ENCODE results near the gene SUFU. TPM values are rescaled to one million over a fixed set of nuclear protein-coding genes. Genes with fewer than 3 reads are reported as not detected.
"Not testable (repeated sequence)": the region's sequence is repeated elsewhere in the genome, so short reads cannot be mapped to it uniquely, and the experiment has no call there.

Gene SUFU
- 1.7 and 2.8 TPM in 2 replicates for total RNA-seq (2014; rRNA removed; shearing (Covaris generic))

DNA sequence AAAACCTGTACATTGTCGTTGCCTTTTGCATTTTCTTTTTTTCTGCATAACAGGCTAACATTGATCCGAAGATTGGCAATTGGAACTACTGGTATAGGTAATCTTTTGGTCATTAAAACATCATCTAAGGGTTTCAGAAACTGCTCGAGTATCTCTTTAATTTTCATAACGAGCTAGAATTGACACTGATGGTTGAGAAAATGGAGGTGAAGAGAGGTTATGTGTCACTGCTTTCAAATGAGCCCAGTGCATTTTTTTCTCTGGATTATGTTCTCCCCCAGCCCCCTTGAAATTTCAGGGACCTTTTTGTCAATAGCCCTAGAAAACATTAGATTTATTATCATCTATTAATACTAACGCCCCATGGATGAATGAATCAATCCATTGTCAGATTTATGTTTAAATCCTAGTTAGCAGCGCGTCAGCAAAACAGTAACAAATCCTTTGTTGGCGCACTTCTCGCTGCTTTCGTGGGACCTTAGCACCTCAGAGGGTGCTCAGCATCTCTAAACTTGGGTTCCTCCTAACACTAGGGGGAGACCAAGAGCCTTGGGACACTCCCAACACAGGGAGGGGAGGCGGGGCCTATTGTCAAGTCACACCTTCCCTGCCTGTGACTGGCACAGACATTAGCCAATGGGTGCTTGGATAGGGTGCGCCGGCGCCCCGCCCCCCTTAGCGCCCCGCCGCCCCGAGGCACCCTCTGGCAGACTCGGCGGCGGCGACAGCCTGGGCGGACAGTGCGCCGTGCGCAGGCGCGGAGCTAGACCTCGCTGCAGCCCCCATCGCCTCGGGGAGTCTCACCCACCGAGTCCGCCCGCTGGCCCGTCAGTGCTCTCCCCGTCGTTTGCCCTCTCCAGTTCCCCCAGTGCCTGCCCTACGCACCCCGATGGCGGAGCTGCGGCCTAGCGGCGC, at the start of gene SUFU:
Gene SUFU (plus strand): TSS at position 709 of the 915 bp plus-strand sequence. CDS start 181 bp downstream, at position 890.
- DNase-seq (ENCODE audit: low spot score), result peak; percentile 97

DNA sequence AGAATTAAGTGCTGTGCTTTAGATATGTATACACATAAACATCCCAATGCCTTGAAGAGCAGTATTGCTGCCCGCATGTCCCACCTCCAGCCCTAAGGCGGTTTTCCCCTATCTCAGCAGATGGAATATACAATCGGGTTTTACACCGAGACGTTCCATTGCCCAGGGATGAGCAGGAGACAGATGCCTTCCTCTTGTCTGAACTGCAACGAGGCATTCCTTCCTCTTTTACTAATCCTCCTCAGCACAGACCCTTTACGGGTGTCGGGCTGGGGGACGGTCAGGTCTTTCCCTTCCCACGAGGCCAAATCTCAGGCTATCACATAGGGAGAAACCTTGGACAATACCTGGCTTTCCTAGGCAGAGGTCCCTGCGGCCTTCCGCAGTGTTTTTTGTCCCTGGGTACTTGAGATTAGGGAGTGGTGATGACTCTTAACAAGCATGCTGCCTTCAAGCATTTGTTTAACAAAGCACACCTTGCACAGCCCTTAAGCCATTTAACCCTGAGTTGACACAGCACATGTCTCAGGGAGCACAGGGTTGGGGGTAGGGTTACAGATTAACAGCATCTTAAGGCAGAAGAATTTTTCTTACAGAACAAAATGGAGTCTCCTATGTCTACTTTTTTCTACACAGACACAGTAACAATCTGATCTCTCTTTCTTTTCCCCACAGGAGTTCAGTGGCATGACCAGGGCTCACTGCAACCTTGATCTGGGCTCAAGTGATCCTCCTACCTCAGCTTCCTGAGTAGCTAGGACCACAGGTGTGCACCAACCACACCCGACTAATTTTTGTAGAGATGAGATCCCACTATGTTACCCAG, 48.9 kb upstream of the SUFU start:
- DNase-seq (ENCODE audit: low spot score), result not testable (repeated sequence)

DNA sequence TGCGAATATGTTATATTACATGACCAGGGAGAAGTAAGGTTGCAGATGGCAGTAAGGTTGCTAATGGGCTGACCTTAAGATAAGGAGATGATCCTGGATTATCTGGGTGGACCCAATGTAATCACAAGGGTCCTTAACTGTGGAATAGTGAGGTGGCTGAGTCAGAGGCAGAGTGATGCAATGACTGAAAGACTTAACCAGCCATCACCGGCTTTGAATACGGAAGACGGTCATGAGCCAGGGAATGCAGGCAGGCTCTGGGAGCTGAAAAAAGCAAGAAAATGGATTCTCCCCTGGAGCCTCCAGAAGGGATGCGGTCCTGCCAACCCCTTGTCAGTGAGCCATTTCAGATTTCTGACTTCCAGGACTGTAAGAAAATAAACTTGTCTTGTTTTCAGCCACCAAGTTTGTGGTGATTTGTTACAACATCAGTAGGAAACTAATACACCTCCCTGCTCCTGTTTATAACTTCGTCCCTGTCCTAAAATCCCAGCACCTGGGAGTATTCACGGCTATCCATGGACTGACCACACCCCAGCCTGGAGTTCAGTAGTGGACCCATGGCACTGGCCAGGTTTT, 47.8 kb upstream of the SUFU start:
- peak; percentile 85 for DNase-seq (ENCODE audit: low spot score)

DNA sequence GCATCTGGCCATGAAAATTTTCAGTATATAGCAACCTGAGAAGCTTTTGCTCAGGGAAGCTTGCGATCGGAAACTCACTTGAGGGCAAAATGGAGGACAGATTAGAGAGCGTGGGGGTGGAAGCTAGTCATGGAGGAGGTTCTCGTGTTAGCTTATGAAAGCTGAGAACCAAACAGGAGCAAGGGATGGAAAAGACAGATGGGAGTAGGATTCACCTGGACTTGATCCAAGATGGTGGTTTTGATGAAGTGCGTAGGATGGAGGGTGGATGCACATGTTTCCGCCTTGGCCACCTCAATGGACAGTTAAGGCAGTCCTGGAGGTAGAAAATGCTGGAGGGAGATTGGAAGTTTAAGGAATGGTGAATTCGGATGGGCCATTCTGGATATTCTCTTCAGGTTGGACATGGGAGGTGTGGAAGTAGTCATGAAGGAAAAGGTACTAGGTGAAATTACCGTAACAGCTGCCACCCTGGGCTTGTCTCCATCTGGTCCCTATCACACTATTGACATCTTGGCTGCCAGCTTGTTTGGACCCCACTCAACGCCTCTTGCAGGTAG, 46.1 kb upstream of the SUFU start:
- DNase-seq (ENCODE audit: low spot score), result no peak

DNA sequence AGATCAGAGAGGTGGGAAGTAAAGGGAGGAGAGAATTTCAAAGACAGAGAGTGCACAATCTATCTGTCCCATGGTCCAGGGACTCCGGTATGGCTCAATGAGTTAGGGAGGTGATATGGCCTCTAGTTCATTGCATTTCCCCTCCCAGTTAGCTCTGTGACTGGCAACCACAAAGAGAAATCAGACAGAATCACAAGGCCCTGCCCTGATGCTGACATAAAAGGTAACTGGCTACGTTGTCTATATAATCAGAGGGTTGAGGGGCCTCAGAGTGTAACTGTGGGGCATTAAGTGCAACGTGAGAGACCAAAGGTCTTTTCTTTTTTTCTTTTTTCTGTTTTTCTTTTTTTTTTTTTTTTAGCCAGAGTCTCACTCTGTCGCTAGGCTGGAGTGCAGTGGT, 45.1 kb upstream of the SUFU start:
- DNase-seq (ENCODE audit: low spot score), result no peak

DNA sequence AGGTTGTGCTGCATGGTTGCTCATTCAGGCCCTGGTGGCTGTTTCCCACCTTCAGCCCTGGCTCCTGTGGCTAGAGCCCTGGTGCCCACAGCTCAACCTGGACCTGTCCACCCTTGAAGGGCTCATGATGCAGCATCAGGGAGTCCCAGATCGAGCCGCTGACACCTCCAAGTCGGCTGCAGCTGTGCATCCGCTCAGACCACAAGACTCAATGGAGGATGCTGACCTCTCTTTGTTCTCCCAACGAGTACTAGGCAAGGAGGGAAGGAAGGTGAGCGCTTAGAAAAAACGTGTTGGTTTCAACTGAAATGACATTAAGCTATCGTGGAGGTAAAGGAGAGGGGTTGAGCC, 43.0 kb upstream of the SUFU start:
- no peak for DNase-seq (ENCODE audit: low spot score)

DNA sequence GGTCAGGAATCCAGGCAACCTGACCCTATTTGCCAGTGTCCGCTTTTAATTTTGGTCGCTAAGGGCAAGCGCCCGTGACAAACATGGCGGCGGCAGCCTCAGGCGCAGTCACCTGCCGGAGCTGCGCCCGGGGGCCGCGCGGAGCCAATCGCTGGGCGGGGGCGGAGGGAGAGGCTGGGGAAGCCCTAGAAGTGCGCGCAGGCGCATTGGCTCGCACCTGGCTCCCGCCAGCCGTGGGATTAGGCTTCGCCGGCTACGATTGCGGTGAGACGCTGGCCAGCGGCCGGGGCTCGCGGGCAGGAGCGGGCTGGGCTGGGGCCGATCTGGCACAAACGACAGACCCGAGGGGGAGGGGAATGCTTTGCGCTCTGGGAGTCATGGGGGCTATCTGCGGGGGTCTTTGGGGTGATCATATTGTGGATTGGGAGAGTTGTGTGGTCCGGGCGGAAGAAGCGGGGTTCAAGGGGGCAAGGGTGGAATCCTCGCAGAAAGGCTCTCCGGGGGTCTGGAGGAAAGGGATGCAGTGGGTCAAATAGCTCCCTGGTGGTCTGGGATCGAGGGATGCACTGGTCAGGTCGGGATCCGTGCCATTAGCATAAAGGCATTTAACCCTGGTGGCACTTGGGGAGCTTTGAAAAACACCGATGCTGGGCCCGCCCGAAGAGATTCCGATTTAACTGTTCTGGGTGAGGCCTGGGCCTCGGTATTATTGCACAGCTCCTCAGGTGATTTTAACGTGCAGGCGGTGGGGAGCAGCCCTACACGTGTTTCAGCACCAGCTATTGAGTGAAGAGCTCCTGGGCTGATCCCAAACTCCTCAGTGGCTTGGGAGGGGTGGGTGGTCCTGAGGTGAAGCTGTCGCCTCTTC, 42.4 kb upstream of the SUFU start:
- peak; percentile 83 for DNase-seq (ENCODE audit: low spot score)

DNA sequence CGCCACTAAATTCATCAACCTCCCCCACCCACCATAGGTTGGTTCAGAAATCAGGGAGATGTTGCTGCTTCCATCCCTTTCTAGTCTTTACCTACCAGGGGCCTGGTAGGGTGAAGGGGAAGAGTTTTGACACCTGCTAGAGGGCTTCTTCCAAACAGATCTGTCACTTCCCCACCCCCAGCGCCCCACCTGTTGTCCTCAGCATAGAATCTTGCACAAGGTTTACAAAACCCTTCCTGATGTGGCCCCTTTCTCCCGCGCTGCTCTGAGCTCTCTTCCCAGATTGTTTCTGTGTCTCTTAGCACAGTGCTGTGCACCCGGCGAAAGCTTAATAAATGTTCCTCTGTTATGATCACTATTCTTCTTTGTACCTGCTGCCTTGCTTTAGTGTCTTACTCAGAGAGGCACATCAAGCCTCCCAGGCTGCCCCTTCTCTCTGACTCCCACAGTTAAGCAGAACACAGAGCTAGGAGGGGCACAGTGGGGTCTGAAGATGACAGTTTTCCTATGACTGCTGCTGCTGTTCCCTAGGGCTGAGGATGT, 41.2 kb upstream of the SUFU start:
- DNase-seq (ENCODE audit: low spot score), result no peak

DNA sequence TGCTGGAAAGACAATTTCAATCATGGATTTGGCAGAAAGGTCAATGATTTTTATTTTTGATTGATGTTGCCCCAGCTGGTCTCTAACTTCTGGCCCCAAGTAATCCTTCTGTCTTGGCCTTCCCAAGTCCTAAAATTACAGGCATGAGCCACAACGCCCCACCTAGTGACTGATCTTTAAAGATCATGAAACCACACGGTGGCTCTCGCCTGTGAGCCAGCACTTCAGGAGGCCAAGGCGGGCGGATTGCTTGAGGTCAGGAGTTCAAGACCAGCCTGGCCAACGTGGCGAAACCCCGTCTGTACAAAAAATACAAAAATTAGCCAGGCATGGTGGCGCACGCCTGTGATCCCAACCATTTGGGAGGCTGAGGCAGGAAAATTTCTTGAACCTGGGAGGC, 39.8 kb upstream of the SUFU start:
- DNase-seq (ENCODE audit: low spot score), result no peak

DNA sequence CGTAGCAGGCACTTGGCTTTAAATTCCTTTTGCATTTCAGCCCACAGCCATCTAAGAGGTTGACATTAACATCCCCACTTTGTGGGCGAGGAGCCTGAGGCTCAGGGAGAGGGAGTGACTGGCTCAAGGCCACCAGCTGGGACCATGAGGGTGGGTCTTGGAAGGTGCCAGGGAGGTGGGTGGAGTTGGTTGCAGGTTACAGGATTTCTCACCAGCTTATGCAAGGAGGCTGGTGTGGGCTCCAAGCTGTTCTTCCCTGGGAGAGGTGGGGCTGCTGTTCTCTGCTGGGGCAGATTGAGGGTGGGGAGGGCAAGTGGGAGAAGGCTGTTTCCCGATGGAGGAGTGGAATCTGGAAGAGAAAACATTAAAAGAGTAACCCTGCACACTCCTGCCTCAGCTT, 38.3 kb upstream of the SUFU start:
- no peak for DNase-seq (ENCODE audit: low spot score)

DNA sequence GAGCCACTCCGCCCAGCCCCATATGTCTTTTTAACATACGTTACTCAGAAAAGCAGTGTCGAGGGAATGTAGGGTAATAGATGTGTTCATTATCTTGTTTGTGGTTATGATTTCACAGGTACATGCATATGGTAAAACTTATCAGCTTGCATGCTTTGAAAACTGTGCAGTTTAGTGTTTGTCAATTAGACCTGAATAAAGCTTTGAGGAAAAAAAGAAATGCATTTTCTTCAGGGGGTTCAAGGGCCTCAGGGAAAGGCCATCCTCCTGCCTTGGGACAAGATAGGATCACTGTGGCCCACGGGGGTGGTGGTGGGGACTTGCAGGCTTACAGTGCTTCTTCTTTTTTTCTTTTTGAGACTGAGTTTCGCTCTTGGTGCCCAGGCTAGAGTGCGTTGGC, 36.5 kb upstream of the SUFU start:
- no peak for DNase-seq (ENCODE audit: low spot score)

DNA sequence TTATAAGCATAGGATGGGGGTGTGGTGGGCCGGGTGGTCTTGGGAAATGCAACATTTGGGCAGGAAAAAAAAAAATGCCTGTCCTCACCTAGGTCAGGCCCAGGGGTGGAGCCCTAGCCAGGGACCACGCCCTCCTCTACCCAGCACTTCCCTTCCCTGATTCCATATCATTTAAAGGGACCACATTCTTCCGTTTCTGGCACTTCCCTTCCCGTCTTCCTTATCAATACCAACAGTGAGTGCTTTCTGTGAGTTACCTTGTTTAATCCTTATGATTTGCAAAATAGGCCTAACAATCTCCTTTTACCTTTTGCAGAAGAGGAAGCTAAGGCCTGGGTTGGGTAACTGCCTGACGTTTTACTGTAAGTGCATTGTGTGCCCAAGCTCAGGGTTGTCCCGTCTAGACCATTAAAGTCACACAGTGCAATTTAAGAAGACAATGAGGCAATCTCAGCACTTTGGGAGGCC, 35.8 kb upstream of the SUFU start:
- DNase-seq (ENCODE audit: low spot score), result no peak

DNA sequence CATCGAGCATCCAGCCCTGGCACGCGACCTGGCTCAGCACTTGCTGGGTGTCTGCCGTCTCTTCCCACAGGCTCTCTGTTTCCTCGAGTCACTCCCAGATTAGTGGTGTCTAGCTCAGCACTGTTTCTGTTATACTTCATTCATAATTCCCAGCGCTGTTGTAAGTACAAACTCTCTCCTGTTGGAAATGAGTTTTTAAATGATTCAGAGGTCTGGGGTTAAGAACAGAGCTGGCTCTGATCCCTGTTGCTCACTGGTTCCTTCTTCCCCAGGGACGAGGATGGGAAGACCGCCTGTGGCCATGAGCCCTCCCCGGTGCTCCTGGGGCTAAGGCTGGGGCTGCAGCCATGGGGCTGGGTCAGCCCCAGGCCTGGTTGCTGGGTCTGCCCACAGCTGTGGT, 35.1 kb upstream of the SUFU start:
- DNase-seq (ENCODE audit: low spot score), result no peak

DNA sequence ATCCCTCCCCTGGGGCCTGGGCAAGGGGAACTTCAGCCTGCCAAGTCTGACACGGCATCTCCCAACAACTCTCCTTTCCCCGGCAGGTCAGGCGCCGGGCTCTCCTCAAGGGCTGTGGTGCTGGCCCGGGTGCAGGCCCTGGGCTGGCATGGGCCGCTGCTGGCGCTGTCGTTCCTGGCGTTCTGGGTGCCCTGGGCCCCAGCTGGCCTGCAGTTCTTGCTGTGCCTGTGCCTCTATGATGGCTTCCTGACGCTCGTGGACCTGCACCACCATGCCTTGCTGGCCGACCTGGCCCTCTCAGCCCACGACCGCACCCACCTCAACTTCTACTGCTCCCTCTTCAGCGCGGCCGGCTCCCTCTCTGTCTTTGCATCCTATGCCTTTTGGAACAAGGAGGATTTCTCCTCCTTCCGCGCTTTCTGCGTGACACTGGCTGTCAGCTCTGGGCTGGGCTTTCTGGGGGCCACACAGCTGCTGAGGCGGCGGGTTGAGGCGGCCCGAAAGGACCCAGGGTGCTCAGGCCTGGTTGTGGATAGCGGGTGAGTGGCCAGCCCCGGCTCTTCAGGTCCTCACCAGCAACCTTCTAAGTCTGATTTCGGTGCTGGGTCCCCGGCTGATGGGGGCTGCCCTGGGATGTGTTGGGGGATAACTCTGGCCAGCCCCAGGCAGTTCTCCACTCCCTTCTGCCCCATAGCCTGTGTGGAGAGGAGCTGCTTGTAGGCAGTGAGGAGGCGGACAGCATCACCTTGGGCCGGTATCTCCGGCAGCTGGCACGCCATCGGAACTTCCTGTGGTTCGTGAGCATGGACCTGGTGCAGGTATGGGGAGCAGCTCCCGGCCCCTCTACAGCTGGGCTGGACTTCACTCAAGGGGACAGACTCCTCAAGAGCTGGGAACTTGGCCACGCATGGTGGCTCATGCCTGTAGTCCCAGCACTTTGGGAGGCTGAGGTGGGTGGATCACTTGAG, 32.9 kb upstream of the SUFU start:
- DNase-seq (ENCODE audit: low spot score), result no peak

DNA sequence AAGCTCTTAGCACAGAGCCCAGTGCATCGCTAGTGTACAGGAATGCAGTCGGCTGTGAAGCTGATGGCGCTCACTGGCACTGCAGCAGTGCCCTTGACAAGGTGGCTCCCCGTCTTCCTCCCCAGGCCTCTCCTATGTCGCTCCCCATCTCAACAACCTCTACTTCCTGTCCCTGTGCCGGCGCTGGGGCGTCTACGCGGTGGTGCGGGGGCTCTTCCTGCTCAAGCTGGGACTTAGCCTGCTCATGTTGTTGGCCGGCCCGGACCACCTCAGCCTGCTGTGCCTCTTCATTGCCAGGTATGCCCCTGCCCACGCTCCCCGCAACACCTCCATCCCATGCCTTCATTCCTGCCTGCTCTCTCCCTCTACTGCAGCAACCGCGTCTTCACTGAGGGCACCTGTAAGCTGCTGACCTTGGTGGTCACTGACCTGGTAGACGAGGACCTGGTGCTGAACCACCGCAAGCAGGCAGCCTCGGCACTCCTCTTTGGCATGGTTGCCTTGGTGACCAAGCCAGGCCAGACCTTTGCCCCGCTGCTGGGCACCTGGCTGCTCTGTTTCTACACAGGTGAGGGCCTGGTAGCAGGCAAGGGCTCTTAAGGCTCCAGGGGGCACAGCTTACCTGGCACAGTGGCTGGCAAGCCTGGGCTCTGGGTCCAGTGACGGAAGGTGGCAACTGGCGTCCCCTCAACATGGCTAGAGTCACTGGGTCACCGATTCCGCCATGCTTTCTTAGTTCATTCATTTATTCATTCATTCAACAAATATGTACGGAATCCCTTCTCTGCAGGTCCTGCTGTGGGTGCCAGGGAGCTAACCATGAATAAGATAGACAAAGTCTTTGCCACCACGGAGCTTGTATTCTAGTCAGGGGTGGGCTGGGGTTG, 30.1 kb upstream of the SUFU start:
- no peak for DNase-seq (ENCODE audit: low spot score)

DNA sequence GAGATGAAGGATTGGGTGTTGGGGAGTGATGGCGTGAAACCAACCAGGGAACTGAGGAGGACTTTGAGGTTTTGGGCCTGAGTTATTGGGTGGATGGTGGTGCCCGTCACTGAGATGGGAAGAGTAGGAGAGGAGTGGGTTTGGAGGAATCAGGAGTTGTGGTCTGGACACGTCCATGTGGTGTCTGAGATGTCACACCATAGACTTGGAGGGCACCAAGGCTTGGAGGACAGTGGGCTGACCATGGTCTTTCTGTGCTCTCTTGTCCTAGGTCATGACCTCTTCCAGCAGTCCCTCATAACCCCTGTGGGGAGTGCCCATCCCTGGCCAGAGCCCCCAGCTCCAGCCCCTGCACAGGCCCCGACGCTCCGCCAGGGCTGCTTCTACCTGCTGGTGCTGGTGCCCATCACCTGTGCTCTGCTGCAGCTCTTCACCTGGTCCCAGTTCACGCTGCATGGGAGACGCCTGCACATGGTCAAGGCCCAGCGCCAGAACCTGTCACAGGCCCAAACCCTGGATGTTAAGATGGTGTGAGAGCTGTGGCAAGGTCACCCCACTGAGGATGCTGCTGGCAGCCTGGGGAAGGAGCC, 28.2 kb upstream of the SUFU start:
- DNase-seq (ENCODE audit: low spot score), result no peak

DNA sequence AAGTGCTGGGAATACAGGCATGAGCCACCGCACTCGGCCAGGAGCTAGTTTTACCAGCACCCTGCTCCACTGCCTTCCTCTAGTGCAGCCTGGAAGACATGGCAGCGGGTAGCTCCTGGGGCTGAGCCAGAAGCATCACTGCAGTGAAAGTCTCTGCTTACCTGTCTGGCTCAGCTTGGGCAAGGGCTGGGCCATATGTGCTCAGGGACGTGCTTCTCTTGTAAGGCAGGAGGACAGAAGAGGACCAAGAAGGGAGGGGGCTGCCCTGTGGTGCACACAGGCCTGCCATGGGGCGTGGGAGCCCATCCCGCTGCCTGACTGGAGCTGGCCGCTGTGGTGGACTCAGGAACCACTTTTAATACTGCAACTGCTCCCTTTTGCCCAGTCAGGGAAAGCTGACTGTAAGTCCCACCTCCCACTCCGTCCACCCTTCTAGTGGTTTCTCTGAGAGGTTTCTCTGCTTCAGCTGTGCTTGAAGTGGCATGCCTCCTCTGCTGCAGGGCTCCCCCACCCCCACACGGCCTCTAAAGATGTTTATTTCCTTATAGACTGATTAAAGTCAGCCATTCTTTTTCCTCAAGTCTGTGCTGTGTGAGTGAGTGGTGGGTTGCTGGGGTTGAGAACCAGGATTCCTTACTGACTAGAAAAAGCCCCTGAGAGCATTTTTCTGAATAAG, 27.2 kb upstream of the SUFU start:
- DNase-seq (ENCODE audit: low spot score), result no peak

DNA sequence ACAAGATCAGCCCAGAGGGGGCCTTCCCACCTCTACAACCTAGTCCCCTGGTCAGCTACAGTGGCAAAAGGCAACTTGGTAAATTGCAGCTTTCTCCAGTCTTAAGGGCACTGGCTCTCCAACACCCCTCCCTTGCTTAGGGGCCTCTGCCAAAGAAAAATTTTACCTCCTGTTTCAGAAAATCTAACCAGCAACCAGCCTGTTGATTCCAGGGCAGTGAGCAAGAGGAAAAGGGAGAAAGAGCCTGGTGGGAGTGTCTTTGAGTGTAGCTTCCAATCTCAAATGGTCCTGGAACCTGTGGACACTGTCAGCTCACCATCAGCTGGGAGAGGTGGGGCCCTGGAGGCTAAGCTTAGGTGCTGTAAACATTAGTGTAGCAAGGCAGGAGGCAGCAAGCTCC, 24.1 kb upstream of the SUFU start:
- no peak for DNase-seq (ENCODE audit: low spot score)
